NK-92 treated with Interleukin-12 subunit alpha and Interleukin-12 subunit beta, amount 100 ng/mL, for 24 hours (cell line): ENCODE data around the gene TMSB4X.
"Not testable (repeated sequence)": the region's sequence is repeated elsewhere in the genome, so short reads cannot be mapped to it uniquely, and the experiment has no call there.

Experiments
- DNase-seq: peaks from one replicate; lab custom pipeline; 2025; lab: John Stamatoyannopoulos, UW

TMSB4X gene

DNA sequence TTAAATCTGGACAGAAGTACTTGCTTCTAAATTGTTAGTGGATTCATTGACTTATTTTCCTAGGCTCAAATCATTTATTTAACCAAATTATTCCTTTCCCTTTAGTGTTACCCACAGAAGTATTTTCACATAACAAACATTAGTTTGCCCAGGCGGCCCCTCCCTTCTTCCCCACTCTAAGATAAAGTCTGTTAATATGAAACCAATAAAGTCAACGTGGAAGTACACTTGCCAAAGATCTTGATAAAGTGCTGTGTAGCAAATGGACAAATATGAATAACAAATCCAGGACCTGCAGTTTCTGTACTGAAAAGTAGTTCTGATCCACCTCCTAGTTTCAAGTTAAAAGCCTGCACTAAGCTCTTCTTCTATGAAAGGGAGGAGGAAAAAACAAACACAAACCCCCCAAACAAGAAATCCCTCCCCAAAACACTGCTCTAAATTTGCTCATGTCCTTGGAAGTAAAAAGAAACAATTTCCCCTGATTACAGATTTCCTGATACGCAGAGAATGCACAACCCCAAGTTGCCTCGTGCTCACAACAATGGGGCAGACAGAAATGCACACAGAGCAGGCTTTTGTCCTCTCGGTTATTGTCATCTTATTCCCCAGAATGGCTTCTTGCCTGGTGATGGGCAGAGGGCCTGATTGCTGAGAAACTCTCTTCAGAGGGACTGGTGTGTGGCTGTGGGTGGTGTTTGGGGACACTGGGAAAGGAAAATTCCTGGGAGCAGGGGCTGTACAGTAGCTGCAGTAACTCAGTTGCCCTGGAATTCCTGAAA lies 23.2 kb downstream of the TMSB4X start:
- no peak for DNase-seq

- no peak for DNase-seq
Observed at GRCh38 chrX:12999422-12999821, 24.5 kb downstream of the TMSB4X start.

DNA sequence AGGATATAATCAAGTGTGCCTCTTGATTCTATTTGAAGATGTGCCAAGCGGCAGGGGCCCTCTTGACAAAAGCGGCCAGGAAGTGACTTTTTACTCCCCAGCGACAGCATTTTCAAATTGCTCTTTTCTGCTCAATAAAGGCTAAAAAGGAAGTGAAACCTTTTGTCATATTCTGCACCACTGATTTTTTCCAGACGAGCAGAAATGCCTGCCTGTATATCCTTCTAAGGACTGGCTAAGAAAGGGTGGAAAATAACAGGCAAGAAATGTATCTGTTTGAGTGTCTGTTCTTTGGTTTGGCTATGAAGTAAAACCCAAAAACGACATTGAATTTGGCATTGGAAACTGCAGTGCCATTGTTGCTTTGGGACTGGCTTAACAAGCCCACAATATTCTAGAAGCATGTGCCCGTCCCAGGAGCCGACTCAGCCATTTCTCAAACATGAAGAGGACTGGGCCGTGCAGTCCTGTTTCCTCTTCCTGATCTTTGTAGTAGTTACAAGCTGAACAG lies 25.4 kb downstream of the TMSB4X start:
- no peak for DNase-seq

- no peak for DNase-seq
Observed at GRCh38 chrX:13001097-13001496, 26.2 kb downstream of the TMSB4X start.

GRCh38 chrX:13001961-13002671 lies 27.2 kb downstream of the TMSB4X start:
- DNase-seq: peak; percentile 6

- DNase-seq: no peak
Observed at GRCh38 chrX:13005661-13006473, 31.0 kb downstream of the TMSB4X start.

GRCh38 chrX:13007519-13008188 lies 32.7 kb downstream of the TMSB4X start:
- DNase-seq: no peak

DNA sequence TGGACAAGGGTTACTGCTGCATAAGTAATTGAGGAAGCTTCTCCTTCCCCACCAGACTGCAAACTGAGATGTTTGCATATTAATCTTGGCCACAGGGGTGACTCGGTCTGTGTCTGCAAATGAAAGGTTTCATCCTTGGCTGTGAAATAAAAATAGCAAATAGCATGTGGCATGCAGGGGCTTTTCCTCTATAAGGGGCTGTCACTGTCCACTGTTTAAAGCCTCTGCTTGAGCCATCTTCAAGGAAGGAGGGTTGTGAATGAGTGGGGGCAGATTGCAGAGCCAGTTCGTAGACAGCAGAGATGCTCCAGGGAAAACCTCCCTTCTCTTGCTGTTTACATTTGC lies 33.3 kb downstream of the TMSB4X start:
- no peak for DNase-seq

- no peak for DNase-seq
Observed at GRCh38 chrX:13008851-13009250, 33.9 kb downstream of the TMSB4X start.

DNA sequence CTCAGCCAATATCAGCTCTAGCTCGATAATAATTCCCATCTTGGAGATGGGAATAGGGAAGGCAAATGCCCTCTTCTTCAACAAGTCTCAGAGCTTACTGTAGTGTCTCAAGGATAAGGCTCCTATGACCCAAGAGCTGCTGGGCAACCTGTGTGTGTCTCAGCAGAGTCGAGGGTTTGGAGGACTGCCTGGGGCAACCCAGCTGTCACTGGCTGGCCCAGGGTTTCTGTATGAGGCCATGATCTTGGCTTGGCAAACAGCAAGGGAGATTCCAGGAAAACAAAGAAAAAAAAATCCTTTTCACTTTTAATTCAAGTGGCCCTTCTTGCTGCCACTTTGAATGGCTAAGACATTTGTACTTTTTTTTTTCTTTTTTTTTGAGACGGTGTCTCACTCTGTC lies 34.4 kb downstream of the TMSB4X start:
- DNase-seq: no peak

- no peak for DNase-seq
Observed at GRCh38 chrX:13009844-13010243, 34.9 kb downstream of the TMSB4X start.

- DNase-seq: no peak
Observed at GRCh38 chrX:13010546-13010945, 35.6 kb downstream of the TMSB4X start.

DNA sequence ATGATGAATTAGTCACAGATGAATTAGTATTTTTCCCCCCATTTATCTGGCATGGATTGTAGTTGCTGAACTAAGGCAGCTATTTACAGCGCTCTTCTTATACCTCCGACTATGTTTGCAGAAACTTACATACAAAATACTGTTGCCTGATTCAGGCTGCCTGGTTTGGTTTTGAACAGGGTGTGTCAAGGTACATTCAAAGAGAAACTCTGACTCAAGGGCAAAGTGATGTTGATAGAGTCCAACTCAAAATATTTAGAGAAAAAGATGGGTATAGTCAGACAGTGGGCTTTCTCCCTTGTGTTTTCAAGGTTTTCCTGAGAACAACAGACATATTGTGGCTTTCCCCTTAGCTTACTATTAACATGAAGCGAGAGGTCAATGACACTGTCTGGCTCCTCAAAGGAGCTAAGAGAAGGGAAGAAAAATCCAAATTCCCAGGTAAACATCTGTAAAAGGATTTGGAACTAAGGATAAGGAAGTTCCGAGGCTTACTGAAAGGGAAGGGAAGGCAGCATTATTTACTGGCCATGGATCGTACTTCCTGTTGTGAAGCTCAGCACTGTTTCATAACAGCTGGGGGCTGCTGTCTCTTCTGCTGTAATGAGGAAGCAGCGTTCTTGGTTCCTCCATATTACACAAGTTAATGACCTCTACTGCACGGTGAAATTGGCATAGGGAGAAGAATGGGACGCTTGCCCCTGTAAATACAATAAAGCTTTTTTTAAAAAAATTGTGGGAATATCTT lies 38.6 kb downstream of the TMSB4X start:
- DNase-seq: no peak

- DNase-seq: no peak
Observed at GRCh38 chrX:13014111-13015096, 39.5 kb downstream of the TMSB4X start.

GRCh38 chrX:13015536-13016236 lies 40.8 kb downstream of the TMSB4X start:
- DNase-seq: no peak

- DNase-seq: not testable (repeated sequence)
Observed at GRCh38 chrX:13016731-13017130, 41.8 kb downstream of the TMSB4X start.

GRCh38 chrX:13022926-13023325 lies 48.0 kb downstream of the TMSB4X start:
- no peak for DNase-seq

- DNase-seq: no peak
Observed at GRCh38 chrX:13023567-13023966, 48.7 kb downstream of the TMSB4X start.

DNA sequence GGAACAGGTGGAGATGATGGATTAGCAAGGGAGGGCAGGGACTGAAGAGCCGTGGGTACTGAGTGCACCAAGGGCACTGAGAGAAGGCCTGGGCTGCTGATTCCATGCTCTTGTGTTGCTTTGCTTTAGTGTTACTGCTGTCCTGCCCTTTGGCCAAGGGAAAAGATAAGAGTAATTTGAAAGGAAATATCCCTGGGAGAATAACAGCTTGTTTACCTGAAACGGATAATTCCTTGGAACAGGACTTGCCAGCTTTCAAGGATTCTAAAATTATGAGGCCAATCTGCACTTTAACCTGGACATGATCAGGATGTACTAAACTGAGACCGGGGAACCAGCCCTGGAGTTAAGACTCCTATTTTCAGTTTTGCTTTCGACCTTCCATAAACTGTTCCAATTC lies 49.1 kb downstream of the TMSB4X start:
- DNase-seq: no peak
